CD4-positive, alpha-beta T cell (primary cell): ENCODE measurements around the gene PIK3R2. TPM values are rescaled to one million over a fixed set of nuclear protein-coding genes. Genes with fewer than 3 reads are reported as not detected.

ENCODE experiments used
- ATAC-seq: fragments of 200-7000 bp; cut with Tn5 transposase; one replicate; pipeline ENCODE4 v1.10.0; 2022; ENCODE audit warnings: mild to moderate bottlenecking; ENCODE audit not compliant: poor library complexity
- CTCF ChIA-PET: fragments of 350-600 bp; sonication (Branson Sonifier 250); formaldehyde crosslinking; loops from one replicate; lab custom pipeline; 2021; ENCODE audit warnings: antibody characterized with exemption, inconsistent platforms; lab: Charles Lee
- POLR2A ChIA-PET: fragments of 350-600 bp; sonication (Branson Sonifier 250); formaldehyde crosslinking; loops from one replicate; lab custom pipeline; 2021; ENCODE audit warnings: antibody characterized with exemption, inconsistent platforms; lab: Charles Lee
- DNase-seq, 14 experiments: peaks; one replicate each; pipeline ENCODE4 v3.0.0-alpha.2; 2013 to 2020; ENCODE audit warnings: mixed read lengths in 2 of 14
- H3K27ac ChIP-seq, 2 donors: one replicate each; pipeline versions ENCODE4 v1.5.1 to v1.7.0; 2013; ENCODE audit warnings: low read length in 2 of 2, low read depth in 1 of 2, mild to moderate bottlenecking in 1 of 2
- H3K27me3 ChIP-seq, 2 experiments: 1 replicate in 1 of 2; 2 replicates in 1 of 2; pipeline versions ENCODE4 v1.6.1 to v1.7.0; 2013; ENCODE audit warnings: low read length in 2 of 2, control low read depth in 1 of 2, mild to moderate bottlenecking in 1 of 2, moderate library complexity in 1 of 2; ENCODE audit not compliant: insufficient read depth in 2 of 2, control insufficient read depth in 1 of 2
- H3K36me3 ChIP-seq: one replicate; pipeline ENCODE4 v1.6.1; 2013; ENCODE audit warnings: low read length, control low read depth; ENCODE audit not compliant: insufficient read depth
- H3K4me1 ChIP-seq: one replicate; pipeline ENCODE4 v1.6.1; 2013; ENCODE audit warnings: low read length, control low read depth; ENCODE audit not compliant: insufficient read depth
- H3K4me3 ChIP-seq: one replicate; pipeline ENCODE4 v1.5.1; 2013; ENCODE audit warnings: mild to moderate bottlenecking, low read length, moderate library complexity
- H3K9me3 ChIP-seq, 2 experiments: 1 replicate in 1 of 2; 2 replicates in 1 of 2; pipeline versions ENCODE4 v1.6.1 to v1.7.0; 2013; ENCODE audit warnings: low read length in 2 of 2, mild to moderate bottlenecking in 2 of 2, control low read depth in 1 of 2, moderate library complexity in 1 of 2; ENCODE audit not compliant: control insufficient read depth in 1 of 2, insufficient read depth in 1 of 2
- H3K27ac Mint-ChIP-seq: one replicate; pipeline ENCODE4 v1.8.0; 2020; ENCODE audit warnings: mixed read lengths
- H3K27me3 Mint-ChIP-seq: one replicate; pipeline ENCODE4 v1.8.0; 2021; ENCODE audit warnings: mixed read lengths
- H3K36me3 Mint-ChIP-seq: one replicate; pipeline ENCODE4 v1.8.0; 2021; ENCODE audit warnings: low read depth, mixed read lengths
- H3K4me1 Mint-ChIP-seq: one replicate; pipeline ENCODE4 v1.8.0; 2021; ENCODE audit warnings: low read depth, mixed read lengths
- H3K4me3 Mint-ChIP-seq: one replicate; pipeline ENCODE4 v1.8.0; 2020; ENCODE audit warnings: mild to moderate bottlenecking, mixed read lengths
- H3K9me3 Mint-ChIP-seq: one replicate; pipeline ENCODE4 v1.8.0; 2020; ENCODE audit warnings: mixed read lengths
- intact Hi-C, 2 experiments: fragments of 100-400 bp; cut with DNase I in 1 of 2; cut with micrococcal nuclease in 1 of 2; formaldehyde crosslinking; loops; one replicate each; pipeline versions ENCODE4 v1.15.1 to v1.9.0; 2023 to 2025; cut with DNase I, micrococcal nuclease
- total RNA-seq, 174 experiments: library from RNA in 2 of 174; stranded (reverse) in 2 of 174; gene quantifications; one replicate each; pipeline ENCODE4 v1.2.3 and lab custom pipeline; 2021 to 2026
- TF ChIP-seq, protein P1 (sequence below): fragments of 200-600 bp; IDR thresholded peaks from one replicate; pipeline ENCODE4 v1.8.0; 2022; ENCODE audit warnings: antibody characterized with exemption, mild to moderate bottlenecking

PIK3R2 gene
- total RNA-seq, 2 experiments from 2014 or later = 4.6 to 5.6 TPM

DNA sequence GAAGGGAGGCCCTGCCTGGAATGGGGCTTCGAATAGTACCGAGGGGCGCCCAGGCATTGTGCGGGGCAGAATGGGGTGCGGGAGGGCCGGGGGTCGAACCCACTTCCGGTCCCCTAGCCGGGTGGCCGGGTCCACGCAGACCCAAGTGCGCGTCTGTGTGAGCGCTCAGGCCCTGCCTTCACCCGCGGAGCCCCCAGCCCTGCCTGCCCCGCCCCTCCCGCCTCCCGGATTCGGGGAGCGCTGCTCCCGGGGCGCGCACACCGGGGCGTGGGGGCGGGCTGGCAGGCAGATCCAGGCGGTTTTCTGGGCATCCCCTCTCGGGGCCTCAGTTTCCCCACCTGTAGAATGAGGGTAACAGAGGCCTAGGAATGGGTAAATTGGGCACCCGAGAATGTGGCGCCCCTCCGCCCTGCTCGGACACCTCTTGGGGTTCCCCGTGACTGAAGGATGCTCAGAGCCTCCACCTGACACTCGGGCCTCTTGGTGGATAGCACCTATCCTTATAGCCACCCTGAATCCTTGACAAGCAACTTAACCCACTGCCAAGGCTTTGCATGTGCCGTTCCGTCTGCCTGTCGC is 682 bp downstream of the PIK3R2 start:
- Histone ChIP-seq H3K27ac (peak overlapping the region; percentile 40 to 75), H3K4me1 (peaks cover 36% of the 10 kb centered on the region), H3K36me3 (peaks cover 15% of the 10 kb centered on the region), H3K4me3 (peak overlapping the region; percentile 78), H3K9me3 (no peaks in the 10 kb centered on the region), H3K27me3 (no peaks in the 10 kb centered on the region)
- H3K9me3 Mint-ChIP-seq = no peaks in the 10 kb centered on the region
- H3K4me1 Mint-ChIP-seq = peaks cover 23% of the 10 kb centered on the region
- TF ChIP-seq, protein P1, sequence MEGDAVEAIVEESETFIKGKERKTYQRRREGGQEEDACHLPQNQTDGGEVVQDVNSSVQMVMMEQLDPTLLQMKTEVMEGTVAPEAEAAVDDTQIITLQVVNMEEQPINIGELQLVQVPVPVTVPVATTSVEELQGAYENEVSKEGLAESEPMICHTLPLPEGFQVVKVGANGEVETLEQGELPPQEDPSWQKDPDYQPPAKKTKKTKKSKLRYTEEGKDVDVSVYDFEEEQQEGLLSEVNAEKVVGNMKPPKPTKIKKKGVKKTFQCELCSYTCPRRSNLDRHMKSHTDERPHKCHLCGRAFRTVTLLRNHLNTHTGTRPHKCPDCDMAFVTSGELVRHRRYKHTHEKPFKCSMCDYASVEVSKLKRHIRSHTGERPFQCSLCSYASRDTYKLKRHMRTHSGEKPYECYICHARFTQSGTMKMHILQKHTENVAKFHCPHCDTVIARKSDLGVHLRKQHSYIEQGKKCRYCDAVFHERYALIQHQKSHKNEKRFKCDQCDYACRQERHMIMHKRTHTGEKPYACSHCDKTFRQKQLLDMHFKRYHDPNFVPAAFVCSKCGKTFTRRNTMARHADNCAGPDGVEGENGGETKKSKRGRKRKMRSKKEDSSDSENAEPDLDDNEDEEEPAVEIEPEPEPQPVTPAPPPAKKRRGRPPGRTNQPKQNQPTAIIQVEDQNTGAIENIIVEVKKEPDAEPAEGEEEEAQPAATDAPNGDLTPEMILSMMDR = no peak
- CTCF ChIA-PET = interaction anchor here (1.1 kb wide), 1 partner anchor 98 kb away, joined by 3 read pairs; no protein-coding TSS in a partner anchor
- H3K4me3 Mint-ChIP-seq = peak overlapping the region; percentile 96
- intact Hi-C loops = loop anchor here (2.0 to 5.0 kb wide), 3 partner anchors 35 to 151 kb away; partner anchors contain the start of gene MPV17L2 (in 1 of the 2)
- peak in 7 of 14 experiments; percentile 19 to 50 (median 43) for DNase-seq
- POLR2A ChIA-PET = interaction anchor here (1.7 to 2.2 kb wide), 2 partner anchors 127 to 151 kb away, joined by 5 to 27 read pairs; partner anchors contain the start of gene JUND
- peak overlapping the region; percentile 69 for H3K27ac Mint-ChIP-seq
- H3K27me3 Mint-ChIP-seq = no peaks in the 10 kb centered on the region
- H3K36me3 Mint-ChIP-seq = peaks cover 22% of the 10 kb centered on the region
- ATAC-seq = no peak

DNA sequence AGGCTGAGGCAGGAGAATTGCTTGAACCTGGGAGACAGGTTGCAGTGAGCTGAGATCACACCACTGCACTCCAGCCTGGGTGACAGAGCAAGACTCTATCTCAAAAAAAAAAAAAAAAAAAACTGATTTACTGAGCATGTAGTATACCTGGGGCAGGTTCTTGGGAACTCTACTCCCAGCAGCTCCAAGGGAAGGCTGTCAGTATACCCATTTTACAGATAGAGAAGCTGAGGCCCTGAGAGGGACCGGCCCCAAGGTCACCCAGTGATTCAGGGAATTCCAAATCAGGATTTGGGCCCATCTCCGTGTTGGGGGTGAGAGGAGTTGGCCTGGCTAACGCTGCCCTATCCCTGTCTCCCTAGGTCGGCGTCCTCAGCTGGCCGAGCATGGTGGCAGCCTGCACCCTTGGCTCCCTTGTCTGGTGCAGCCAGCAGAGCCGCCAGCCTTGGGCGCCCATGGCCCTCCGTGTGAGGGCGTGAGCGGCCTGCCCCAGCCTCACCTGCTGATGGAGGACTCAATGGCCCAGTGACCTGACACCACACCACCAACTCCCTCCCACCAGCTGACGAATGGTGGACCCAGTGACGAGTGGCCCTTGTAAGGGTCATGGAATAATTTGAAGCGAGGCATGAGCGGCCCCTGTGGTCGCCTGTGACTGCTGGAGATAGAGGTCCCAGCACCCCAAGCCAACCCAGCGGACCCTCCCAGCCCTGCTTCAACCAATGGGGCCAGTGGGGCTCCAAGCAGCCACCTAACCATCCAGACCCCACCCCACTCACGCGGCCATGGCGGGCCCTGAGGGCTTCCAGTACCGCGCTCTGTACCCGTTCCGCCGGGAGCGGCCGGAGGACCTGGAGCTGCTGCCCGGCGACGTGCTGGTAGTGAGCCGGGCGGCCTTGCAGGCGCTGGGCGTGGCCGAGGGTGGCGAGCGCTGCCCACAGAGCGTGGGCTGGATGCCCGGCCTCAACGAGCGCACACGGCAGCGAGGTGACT is 2.4 kb downstream of the PIK3R2 start:
- intact Hi-C loops = no loop called here
- no peaks in the 10 kb centered on the region for H3K27me3 Mint-ChIP-seq

DNA sequence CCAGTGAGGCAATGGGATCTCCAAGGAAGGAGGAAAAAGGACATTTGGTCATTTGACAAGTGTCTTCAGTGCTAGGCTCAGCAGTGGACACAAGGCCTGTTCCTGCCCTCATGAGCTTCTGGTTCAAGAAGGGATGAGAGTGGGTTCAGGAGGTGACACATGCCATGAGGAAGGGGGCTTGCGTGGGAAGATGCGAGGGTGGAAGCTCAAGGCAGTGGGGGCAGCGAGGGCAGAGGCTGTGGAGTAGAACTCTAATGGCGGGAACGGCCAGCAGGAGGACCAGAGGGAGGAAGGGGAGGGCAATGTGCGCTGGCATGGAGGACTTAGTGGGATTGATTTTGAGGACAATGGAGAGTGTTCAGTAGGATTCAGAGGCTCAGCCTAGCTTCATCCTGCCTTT is 3.3 kb downstream of the PIK3R2 start:
- ATAC-seq (no peak), DNase-seq (peak in 1 of 14 experiments; percentile 26)
- Mint-ChIP-seq H3K27me3 (no peaks in the 10 kb centered on the region), H3K9me3 (no peaks in the 10 kb centered on the region), H3K36me3 (peaks cover 22% of the 10 kb centered on the region), H3K27ac (no peak overlapping the region), H3K4me1 (peaks cover 30% of the 10 kb centered on the region), H3K4me3 (peak overlapping the region; percentile 54)
- H3K36me3 ChIP-seq = peaks cover 9% of the 10 kb centered on the region
- no peaks in the 10 kb centered on the region for H3K9me3 ChIP-seq
- H3K4me1 ChIP-seq = peaks cover 44% of the 10 kb centered on the region
- H3K4me3 ChIP-seq = no peak overlapping the region
- intact Hi-C loops = no loop called here
- TF ChIP-seq, protein P1 = no peak
- H3K27ac ChIP-seq = no peak overlapping the region
- ChIA-PET CTCF (no interaction called here), POLR2A (interaction anchor here (0.8 to 1.0 kb wide), 2 partner anchors 39 to 40 kb away, joined by 3 read pairs; no protein-coding TSS in a partner anchor)
- no peaks in the 10 kb centered on the region for H3K27me3 ChIP-seq

More for the DNA sequence above, 2.4 kb downstream of the PIK3R2 start:
- Histone ChIP-seq H3K9me3 (no peaks in the 10 kb centered on the region), H3K4me3 (no peak overlapping the region), H3K36me3 (peaks cover 12% of the 10 kb centered on the region), H3K4me1 (peaks cover 39% of the 10 kb centered on the region), H3K27ac (no peak overlapping the region), H3K27me3 (no peaks in the 10 kb centered on the region)
- CTCF ChIA-PET = interaction anchor here (0.9 kb wide), 1 partner anchor 36 kb away, joined by 3 read pairs; no protein-coding TSS in a partner anchor
- POLR2A ChIA-PET = interaction anchor here (0.6 to 0.8 kb wide), 2 partner anchors 38 to 567 kb away, joined by 3 read pairs; no protein-coding TSS in a partner anchor
- ATAC-seq (no peak), DNase-seq (peak in 1 of 14 experiments; percentile 43)
- peaks cover 22% of the 10 kb centered on the region for H3K36me3 Mint-ChIP-seq
- H3K9me3 Mint-ChIP-seq = no peaks in the 10 kb centered on the region
- TF ChIP-seq, protein P1 = no peak
- peaks cover 26% of the 10 kb centered on the region for H3K4me1 Mint-ChIP-seq
- H3K4me3 Mint-ChIP-seq = peak overlapping the region; percentile 81
- no peak overlapping the region for H3K27ac Mint-ChIP-seq
